Upper lobe of right lung (tissue), 1 donor: ENCODE results near the gene CNIH3. TPM values are rescaled to one million over a fixed set of nuclear protein-coding genes. Genes with fewer than 3 reads are reported as not detected.

Experiments
- ATAC-seq: fragments of 200-7000 bp; cut with Tn5 transposase; one replicate; pipeline ENCODE4 v1.9.1; 2020; ENCODE audit warnings: mild to moderate bottlenecking, moderate library complexity
- DNase-seq: peaks from one replicate; pipeline ENCODE4 v3.0.0-alpha.2; 2020
- H3K27ac ChIP-seq: fragments of 200-600 bp; one replicate; pipeline ENCODE4 v1.8.0; 2022
- H3K27me3 ChIP-seq: fragments of 200-600 bp; one replicate; pipeline ENCODE4 v1.8.0; 2022; ENCODE audit warnings: mild to moderate bottlenecking
- H3K36me3 ChIP-seq: fragments of 200-600 bp; one replicate; pipeline ENCODE4 v1.8.0; 2022
- H3K4me1 ChIP-seq: fragments of 200-600 bp; one replicate; pipeline ENCODE4 v1.8.0; 2022
- H3K4me3 ChIP-seq: fragments of 200-600 bp; one replicate; pipeline ENCODE4 v1.8.0; 2022; ENCODE audit warnings: mild to moderate bottlenecking
- H3K9me3 ChIP-seq: fragments of 200-600 bp; one replicate; pipeline ENCODE4 v1.8.0; 2022
- intact Hi-C: fragments of 100-400 bp; cut with DNase I; formaldehyde crosslinking; loops from one replicate; pipeline ENCODE4 v1.11.0; 2022
- total RNA-seq: library from RNA; stranded (reverse); fragmentation: NEBNext Ultra II Directional; extraction: Animal tissue kit (Norgen Biotek cat#: 25700); gene quantifications from one replicate; pipeline ENCODE4 v1.2.1, GENCODE V29; 2021
- TF ChIP-seq, protein P1 (sequence below): fragments of 200-600 bp; IDR thresholded peaks from one replicate; pipeline ENCODE4 v1.8.0; 2022; ENCODE audit warnings: antibody characterized with exemption
- donor health status: DM: no; HTN: yes; CAD: no; lungs with severe emphysema.

Gene CNIH3
- total RNA-seq, 1 donor from 2014 or later = 4.8 TPM

DNA sequence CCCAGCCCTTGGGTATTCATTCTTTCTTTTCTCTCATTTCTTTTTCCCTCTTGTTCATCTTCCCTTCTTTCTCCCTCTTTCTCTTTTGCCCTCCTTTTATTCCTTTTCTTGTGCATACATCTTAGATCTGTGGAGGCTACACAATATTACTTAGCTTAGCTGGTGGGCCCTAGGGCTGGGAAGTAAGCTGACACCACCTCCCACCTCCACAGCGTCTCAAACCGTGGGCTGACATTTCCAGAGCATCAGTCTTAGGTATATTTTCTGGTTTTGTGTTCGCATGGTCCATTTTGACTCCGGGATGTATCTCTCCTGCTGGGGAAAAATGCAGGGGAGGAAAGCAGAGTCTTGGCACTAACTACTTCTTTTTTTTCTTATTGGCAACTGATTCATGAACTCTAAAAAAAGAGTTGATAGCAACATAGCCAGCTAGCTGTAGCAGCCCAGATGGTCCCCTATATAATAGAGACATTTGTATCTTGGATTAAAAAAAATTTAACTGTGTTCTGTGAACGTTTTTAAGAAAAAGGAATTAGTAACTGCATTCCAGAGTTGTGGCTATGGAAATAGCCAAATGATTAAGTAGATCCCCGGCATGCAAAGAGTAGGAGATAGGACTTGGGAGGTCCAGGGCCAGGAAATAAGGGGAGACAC is 15.5 kb downstream of the CNIH3 start:
- DNase-seq (no peak), ATAC-seq (no peak)
- no peaks in the 10 kb centered on the region for H3K36me3 ChIP-seq
- intact Hi-C loops = no loop called here
- H3K9me3 ChIP-seq = no peaks in the 10 kb centered on the region
- no peaks in the 10 kb centered on the region for H3K4me1 ChIP-seq
- no peak overlapping the region for H3K4me3 ChIP-seq
- no peak overlapping the region for H3K27ac ChIP-seq
- TF ChIP-seq, protein P1, sequence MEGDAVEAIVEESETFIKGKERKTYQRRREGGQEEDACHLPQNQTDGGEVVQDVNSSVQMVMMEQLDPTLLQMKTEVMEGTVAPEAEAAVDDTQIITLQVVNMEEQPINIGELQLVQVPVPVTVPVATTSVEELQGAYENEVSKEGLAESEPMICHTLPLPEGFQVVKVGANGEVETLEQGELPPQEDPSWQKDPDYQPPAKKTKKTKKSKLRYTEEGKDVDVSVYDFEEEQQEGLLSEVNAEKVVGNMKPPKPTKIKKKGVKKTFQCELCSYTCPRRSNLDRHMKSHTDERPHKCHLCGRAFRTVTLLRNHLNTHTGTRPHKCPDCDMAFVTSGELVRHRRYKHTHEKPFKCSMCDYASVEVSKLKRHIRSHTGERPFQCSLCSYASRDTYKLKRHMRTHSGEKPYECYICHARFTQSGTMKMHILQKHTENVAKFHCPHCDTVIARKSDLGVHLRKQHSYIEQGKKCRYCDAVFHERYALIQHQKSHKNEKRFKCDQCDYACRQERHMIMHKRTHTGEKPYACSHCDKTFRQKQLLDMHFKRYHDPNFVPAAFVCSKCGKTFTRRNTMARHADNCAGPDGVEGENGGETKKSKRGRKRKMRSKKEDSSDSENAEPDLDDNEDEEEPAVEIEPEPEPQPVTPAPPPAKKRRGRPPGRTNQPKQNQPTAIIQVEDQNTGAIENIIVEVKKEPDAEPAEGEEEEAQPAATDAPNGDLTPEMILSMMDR = no peak
- H3K27me3 ChIP-seq = no peaks in the 10 kb centered on the region

DNA sequence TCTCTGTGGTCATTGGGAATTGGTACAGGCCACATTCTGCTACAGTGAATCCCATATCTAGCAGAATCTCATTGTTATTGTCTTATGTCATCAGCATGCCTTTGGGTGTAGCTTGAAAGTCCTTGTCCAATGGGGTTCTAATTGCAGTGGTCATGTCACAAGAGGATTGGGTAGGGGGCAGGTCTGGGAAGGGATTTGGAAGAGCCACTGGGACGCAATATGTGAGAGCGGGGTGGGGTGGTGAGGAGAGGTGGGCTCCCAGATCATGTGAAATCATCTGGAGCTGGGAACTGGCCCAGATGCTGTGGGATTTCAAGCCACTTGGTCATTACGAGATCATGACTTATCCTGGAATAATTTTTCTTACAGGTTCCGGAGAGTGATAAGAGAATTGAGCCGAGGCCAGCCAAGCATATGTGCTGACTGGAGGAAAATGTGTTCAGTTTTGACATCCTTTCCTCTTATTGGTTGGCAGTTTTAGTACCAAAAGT is 16.3 kb downstream of the CNIH3 start:
- ATAC-seq = no peak
- Histone ChIP-seq H3K27ac (no peak overlapping the region), H3K4me1 (no peaks in the 10 kb centered on the region), H3K36me3 (no peaks in the 10 kb centered on the region), H3K9me3 (no peaks in the 10 kb centered on the region), H3K27me3 (no peaks in the 10 kb centered on the region), H3K4me3 (no peak overlapping the region)
- intact Hi-C loops = no loop called here
- DNase-seq = no peak
- TF ChIP-seq, protein P1 = no peak

DNA sequence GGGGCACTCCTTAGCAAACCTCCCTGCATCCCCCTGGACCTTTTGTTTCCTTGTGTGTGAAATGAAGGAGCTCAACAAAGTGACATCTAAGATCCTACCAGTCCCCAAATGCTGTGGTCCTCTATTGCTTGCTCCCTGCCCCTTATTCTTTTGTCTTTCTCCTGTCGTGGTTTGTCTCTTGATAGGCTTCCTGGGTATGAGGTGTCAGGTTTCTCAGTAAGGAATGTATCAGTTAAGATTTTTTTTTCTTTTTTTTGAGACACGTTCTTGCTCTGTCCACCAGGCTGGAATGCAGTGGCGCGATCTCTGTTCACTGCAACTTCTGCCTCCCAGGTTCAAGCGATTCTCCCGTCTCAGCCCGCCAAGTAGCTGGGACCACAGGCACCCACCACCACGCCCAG is 16.8 kb downstream of the CNIH3 start:
- no peak for ATAC-seq
- Histone ChIP-seq H3K36me3 (no peaks in the 10 kb centered on the region), H3K27me3 (no peaks in the 10 kb centered on the region), H3K27ac (no peak overlapping the region), H3K4me3 (no peak overlapping the region), H3K4me1 (no peaks in the 10 kb centered on the region), H3K9me3 (no peaks in the 10 kb centered on the region)
- TF ChIP-seq, protein P1 = no peak
- no peak for DNase-seq
- intact Hi-C loops = no loop called here

DNA sequence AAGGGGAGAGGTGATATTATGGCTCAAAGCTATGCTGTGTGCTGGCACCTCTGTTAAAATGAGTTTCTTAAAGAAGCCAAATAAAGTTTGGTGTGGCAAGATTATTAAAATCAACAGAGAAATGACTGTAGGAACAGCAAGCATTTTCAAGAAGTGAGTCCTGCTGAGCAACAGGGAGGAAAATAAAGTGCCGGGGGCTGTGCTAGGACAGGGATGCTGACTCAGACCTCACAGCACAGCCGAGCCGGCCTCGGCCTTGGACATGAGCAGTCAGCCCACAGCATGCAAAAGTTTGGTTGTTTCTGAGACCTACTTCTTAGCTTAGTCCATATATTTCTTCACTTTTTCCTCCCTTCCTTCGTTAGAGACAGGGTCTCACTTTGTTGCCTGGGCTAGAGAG is 19.2 kb downstream of the CNIH3 start:
- no peak overlapping the region for H3K4me3 ChIP-seq
- TF ChIP-seq, protein P1 = no peak
- no peaks in the 10 kb centered on the region for H3K9me3 ChIP-seq
- no peaks in the 10 kb centered on the region for H3K4me1 ChIP-seq
- intact Hi-C loops = no loop called here
- H3K27ac ChIP-seq = no peak overlapping the region
- DNase-seq (no peak), ATAC-seq (no peak)
- no peaks in the 10 kb centered on the region for H3K27me3 ChIP-seq
- no peaks in the 10 kb centered on the region for H3K36me3 ChIP-seq

DNA sequence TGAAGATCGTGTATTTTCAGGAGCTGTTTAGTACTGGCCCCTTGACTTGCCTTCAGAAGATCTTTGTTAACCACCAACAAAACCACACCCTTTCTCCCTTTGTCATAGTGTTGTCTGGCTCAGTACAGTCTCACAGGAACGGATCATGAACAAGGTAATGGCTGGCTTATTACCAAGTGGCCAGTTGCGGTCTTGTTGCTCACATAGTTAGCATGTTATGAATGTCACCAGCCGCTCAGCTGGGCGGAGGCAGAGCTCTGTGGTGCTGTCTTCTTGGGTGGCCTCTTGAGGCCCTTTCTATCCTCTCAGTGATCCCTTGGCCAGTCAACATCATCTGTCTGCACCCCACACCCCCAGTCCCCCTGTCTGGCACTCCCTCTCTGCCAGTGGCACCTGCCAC is 21.4 kb downstream of the CNIH3 start:
- DNase-seq = no peak
- intact Hi-C loops = no loop called here
- no peaks in the 10 kb centered on the region for H3K36me3 ChIP-seq
- no peak overlapping the region for H3K27ac ChIP-seq
- no peaks in the 10 kb centered on the region for H3K9me3 ChIP-seq
- no peaks in the 10 kb centered on the region for H3K4me1 ChIP-seq
- ATAC-seq = no peak
- H3K4me3 ChIP-seq = no peak overlapping the region
- H3K27me3 ChIP-seq = no peaks in the 10 kb centered on the region
- TF ChIP-seq, protein P1 = no peak

DNA sequence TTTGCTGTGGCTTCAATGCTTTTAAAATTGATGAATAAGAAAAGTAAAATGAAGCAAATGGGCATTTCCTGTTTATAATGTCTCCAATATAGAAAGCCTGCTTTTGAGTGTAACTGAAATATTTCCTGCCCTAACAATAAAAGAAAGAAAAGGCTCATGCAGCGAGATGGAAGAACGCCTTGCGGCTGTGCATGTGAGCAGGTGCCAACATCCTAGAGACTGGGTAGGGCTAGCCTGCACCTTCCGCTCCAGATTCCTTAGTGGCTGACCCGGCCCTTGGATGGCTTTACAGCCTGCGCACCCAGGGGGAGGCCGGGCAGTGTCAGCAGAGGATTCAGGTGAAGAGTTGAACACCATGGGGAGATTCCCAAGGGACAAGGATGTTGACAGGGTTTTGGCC is 21.8 kb downstream of the CNIH3 start:
- TF ChIP-seq, protein P1 = no peak
- Histone ChIP-seq H3K9me3 (no peaks in the 10 kb centered on the region), H3K36me3 (no peaks in the 10 kb centered on the region), H3K4me3 (no peak overlapping the region), H3K4me1 (no peaks in the 10 kb centered on the region), H3K27me3 (no peaks in the 10 kb centered on the region), H3K27ac (no peak overlapping the region)
- intact Hi-C loops = no loop called here
- DNase-seq (no peak), ATAC-seq (no peak)
